Activated naive CD4-positive, alpha-beta T cell treated with anti-CD3 and anti-CD28 coated beads, Interleukin-2, amount 50 U/mL, for 16 hours (primary cell): ENCODE results near the gene TIGIT.
"Not testable (repeated sequence)": the region's sequence is repeated elsewhere in the genome, so short reads cannot be mapped to it uniquely, and the experiment has no call there.

Experiments
- DNase-seq: peaks from one replicate; pipeline ENCODE4 v3.0.0-alpha.2; 2020

TIGIT gene

DNA sequence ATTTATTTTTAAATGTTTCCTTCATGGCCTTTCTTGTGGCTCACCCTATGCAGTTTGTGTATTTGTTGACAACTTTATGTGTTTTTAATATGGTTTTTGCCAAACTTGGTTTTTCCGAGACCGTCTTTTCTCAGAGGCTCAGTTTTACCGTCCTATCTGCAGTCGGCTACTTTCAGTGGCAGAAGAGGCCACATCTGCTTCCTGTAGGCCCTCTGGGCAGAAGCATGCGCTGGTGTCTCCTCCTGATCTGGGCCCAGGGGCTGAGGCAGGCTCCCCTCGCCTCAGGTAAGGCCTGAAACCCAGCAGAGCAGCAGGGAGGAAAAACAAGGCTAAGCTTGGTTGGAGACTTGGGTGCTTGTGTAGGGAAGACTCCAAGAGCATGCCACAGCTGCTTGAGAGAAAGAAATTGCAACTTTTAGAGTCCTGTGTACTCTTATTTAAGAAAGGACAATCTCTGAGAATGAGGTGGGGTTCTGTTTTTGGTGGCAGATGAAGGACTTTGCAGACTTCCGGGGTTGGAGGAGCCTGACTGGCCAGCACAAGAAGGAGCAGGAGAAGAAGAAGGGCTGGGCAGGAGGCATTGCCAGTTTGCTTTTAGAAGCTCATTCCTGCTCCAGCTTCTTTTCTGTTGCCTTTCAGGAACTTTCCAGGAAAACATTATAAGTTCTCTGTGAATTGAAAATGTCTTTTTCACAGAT is at the start of gene TIGIT:
Gene TIGIT (plus strand): TSS at position 191 of the 698 bp plus-strand sequence. CDS start 34 bp downstream, at position 225.
- DNase-seq, result no peak

DNA sequence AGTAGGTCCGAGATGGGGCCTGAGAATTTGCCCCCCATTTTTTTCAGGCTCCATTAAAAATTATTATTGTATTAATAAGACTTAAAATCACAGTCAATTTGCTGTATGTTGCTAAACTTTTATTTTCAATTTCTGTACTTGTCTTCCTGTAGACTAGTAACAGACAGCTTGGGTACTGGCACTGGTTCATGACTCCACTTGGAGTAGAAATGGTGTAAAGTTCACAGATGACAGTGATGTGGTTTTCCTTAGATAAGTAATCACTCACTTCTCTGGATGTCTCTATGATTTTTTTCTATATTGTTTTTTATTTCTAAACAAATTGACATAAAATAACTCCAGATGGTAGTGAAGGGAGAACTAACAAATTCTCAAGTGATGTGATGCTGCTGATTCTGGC is 40.9 kb upstream of the TIGIT start:
- no peak for DNase-seq

DNA sequence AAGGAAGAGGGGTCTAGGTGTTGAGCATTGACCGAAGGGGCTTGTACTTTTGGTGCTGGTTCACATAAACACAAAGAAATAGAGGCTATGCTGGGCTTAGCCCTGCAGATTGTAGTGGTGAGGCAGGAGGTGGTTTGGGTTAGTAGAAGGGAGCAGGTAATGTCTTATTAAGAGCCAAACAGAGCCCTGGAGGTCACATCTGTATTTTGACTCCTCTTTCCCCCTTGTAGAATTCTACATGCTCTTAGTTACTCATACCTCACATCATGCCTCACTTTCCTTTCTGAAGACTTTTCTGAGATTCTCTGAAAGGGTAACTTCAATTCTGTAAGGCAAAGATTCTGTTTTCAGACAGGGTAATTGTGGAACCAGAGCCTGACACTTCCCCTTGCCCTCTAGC is 40.3 kb upstream of the TIGIT start:
- DNase-seq, result no peak

DNA sequence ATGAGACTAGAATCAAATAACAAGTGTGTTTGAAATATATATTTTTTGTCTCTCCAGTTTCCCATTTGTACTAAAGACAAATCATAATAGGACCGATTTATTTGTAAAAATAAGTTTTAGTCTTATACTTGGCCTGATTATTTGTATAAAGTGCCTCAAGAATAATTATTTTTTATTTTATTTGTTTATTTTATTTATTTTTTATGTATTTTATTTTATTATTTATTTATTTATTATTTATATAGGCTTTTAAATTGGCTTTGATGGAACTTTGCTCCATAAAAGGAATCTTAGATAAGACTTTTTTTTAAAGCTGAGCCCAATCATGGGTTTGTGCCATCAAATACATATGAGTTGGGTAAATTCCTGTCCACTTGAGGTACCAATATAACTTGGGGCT is 34.3 kb upstream of the TIGIT start:
- no peak for DNase-seq

DNA sequence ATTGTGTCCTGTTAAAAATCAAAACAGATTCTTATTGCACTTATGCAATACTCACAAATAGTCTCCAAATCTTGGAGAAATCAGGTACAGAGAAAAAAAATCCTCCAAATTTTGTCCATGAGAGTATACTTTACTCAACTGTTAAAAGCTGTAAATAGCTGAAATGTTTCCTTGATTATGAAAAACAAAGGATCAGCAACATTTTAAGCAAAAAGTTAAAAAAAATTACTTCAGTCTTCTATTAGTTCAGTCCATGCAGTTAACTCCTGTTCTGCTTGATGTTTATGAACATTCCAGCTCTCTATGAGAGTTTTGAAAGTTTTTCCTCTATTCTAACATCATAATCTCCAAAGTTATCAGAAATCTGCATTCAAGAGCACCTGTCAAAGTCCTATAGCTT is 33.7 kb upstream of the TIGIT start:
- DNase-seq, result no peak

DNA sequence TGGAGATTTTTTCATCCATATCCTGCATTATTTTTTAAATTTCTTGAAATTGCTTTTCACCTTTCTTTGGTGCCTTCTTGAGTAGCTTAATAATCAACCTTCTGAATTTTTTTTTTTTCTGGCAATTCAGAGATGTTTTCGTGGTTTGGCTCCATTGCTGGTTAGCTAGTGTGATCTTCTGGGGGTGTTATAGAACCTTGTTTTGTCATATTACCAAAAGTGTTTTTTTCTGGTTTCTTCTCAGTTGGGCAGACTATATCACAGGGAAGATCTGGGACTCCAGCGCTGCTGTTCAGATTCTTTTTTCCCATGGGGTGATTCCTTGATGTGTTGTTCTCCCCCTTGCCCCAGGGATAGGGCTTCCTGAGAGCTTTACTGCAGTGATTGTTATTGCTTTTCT is 23.8 kb upstream of the TIGIT start:
- DNase-seq, result no peak

DNA sequence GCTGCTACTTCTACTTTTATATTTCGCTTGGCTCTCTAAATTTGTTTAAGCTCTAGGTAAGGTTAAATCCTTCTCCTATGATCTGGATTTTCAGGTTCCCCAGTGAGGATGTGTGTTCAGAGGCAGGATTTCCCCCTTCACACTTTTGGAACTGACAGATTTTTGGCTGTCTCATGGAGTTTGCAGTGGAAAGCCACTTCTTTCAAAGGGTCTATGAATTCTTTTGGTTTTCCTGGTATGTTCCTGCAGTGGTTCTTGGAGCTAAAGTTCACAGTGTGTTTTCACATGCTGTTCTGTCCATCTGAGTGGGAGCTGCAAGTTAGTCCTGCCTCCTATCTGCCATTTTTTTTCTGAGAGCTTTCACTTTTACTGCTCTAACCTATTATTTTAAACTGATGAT is 21.6 kb upstream of the TIGIT start:
- no peak for DNase-seq

DNA sequence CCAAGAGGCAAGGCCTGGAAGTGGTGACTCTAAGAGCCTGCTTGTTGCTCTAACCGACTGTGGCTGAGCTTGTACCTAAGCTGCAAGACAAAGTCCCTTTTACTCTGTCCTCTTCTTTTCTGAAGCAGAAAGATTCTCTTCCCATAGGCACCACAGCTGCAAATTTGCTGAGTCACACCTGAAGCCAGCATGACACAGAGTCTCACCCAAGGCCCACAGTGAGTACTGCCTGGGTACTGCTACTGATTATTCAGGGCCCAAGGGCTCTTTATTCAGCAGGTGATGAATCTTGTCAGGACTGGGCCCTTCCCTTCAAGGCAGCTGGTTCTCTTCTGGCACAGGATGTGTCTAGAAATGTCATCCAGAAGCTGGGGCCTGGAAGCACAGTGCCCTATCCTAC is 18.9 kb upstream of the TIGIT start:
- DNase-seq, result no peak

DNA sequence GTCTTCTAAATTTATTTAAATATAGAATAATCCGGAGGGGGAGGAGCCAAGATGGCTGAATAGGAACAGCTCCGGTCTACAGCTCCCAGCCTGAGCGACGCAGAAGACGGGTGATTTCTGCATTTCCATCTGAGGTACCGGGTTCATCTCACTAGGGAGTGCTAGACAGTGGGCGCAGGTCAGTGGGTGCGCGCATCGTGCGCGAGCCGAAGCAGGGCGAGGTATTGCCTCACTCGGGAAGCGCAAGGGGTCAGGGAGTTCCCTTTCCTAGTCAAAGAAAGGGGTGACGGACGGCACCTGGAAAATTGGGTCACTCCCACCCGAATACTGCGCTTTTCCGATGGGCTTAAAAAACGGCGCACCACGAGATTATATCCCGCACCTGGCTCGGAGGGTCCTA is 17.0 kb upstream of the TIGIT start:
- not testable (repeated sequence) for DNase-seq

DNA sequence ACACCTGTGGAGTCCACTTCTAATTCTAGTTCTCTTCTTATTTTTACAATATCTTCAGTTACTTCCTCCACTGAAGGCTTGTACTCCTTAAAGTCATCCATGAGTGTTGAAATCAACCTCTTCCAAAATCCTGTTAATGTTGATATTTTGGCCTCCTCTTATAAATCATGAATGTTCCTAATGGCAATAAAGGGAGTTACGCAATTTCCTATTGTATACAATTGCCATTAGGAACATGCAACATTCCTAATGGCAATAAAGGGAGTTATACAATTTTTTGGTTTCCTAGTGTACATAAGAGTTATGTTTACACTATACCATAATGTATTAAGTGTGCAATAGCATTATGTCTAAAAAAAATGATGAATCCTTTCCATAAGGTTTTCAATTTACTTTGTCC is 9.2 kb upstream of the TIGIT start:
- no peak for DNase-seq

DNA sequence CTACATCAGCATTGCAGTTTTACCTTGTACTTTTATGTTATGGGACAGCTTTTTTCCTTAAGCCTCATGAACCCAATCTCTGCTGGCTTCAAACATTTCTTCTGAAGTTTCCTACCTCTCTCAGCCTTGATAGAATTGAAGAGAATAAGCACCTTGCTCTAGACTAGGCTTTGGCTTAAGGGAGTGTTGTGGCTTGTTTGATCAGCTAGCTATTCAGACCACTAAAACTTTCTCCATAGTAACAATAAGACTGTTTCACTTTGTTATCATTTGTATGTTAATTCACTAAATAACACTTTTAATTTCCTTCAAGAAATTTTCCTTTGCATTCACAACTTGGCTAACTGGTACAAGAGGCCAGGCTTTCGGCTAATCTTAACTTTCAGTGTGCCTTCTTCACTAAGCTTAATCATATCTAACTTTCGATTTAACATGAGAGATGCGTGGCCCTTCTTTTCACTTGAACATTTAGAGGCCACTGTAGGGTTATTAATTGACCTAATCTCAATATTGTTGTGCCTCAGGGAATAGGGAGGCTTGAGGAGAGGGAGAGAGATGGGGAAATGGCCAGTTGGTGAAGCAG is 8.1 kb upstream of the TIGIT start:
- no peak for DNase-seq

DNA sequence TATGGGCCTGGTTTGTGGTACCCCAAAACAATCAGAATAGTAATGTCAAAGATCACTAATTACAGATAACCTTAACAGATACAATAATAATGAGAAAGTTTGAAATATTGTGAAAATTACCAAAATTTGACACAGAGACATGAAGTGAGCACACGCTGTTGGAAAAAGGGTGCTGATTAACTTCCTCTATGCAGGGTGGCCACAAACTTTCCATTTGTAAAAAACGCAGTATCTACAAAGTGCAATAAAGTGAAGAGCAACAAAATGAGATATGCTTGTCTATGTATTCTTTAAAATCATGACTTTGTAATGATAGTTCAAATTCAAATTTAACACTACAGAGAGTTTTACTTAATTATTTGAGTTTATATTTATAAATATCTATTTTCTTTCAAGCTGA is 7.6 kb upstream of the TIGIT start:
- DNase-seq, result no peak

DNA sequence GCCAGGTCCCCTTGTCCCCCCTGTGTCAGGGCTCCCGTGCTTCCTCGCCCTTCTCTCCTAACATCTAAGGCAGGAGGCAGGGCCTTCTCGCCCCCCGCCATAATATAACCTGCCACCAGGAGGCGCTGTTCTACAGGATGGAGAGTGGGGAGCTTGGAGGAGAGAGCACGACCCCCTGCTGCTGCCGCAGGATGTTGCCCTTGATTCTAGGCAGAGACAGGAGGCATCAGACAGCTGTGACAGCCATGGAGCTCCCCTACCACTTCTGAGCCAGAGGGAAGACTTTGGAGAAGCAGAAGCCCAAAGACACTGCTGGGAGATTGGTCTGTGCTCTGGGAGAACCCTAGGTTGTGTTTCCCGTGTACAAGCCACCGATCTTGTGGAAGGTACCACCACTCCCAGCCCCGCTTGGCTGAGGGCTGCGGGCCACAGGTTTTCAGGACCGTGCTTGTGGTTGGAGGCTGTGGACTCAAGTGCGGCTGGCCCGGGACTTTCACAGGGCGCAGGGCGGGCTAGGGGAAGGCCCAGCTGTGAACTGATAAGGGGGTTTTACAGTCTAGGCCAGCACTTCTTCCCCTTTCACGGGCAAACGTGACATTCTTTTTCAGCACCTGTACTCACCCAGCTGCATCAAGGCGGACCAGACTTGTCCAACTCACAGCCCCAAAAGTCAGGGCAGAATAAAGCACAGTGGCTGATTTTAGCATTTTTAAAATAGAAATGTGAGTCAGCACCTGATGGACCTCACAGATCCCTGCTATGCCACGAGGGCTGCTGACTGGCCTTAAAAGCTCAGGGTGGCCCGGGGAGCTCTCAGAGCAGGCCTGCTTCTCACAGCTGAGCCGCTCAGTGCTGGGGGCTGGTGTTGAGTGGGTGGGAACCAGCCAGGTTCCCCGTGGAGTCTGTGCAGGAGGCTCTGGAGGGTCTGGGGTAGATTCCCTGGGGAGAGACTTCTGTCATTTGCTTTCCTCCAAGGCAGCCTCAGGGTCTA is 2.6 kb upstream of the TIGIT start:
- peak; percentile 82 for DNase-seq

DNA sequence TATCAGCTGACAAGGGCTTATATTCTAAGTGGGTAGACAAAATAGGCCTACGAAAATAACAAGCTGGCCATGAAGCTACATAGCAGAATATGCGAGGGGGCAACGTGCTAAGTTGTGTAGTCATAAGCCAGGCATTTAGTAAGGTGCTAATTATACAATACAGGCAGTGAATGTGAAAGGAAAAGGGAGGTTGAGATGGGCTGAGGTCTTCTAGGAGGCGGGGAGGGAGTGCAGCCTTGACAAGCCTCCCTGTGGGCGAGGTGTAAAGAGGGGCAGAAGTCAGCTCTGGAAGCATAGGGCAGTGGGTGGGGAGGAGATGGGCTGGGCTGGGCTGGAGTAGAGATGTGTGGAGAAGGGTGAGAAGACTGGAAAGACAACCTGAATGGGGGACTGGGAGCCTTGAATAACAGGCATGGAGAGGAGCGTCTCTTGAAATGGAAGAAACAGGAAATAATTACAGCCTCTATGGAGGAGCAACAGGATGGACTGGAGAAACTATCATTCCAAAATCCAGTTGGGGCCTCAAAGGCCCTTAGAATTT is 1.2 kb downstream of the TIGIT start:
- DNase-seq, result no peak

DNA sequence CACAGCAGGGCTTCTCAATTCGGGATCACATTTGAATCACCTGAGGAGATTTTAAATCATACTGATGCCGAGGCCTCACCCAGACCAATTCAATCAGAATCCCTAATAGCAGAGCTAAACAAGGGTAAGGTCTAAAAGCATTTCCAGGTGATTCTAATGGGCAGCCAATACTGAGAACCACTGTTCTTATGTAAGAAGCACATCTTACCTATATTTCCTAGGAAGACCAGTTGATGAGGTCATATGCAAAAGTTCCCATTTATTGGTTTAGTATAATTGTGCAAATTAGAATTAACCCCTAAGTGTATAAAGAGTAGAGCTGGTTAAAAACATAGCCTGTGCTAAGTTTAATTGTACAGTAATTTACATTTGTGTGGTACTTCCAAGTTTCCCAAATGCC is 2.1 kb downstream of the TIGIT start:
- DNase-seq, result no peak

DNA sequence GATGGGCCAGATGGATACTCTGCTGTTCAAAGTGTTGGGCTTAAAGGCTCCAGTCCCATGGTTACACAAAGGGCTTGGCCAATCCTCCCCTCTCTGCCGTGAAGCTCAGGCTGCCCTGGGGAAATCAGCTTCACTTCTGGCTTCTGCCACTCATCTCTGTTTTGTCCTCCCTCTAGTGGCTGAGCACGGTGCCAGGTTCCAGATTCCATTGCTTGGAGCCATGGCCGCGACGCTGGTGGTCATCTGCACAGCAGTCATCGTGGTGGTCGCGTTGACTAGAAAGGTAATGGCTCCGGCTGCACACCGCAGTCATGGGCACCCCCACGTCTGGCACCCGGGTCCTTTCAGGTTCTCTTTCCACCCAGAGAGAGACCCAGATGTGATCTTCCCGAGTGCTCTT is 5.6 kb downstream of the TIGIT start:
- DNase-seq, result peak; percentile 25

DNA sequence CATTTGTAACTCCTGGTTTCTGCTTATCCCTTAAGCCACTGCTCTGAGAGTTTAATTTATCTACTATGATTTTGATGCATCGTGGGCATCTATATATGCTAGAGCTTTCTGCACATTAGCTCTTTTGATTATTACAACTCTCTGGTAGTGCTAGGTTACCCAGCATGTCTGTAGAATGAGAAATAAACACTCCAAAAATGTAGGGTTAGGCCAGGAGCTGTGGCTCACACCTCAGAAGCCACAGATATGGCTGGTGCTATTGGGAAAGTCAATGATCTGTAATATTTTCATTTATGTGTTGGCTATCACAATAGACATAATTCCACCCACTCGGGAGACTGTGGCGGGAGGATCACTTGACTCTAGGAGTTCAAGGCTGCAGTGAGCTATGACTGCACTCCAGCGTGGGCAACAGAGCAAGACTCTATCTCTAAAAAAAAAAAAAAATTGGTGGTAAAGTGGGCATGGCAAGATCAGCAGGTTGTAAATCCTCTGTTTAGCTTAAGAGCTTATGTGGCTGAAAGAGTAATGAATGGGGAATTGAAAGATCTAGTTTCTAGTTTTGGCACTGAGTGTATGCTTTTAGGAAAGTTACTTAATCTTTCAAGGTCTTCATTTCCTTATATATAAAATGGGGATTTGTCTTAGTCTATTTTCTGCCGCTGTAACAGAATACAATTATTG is 6.3 kb downstream of the TIGIT start:
- DNase-seq, result no peak

DNA sequence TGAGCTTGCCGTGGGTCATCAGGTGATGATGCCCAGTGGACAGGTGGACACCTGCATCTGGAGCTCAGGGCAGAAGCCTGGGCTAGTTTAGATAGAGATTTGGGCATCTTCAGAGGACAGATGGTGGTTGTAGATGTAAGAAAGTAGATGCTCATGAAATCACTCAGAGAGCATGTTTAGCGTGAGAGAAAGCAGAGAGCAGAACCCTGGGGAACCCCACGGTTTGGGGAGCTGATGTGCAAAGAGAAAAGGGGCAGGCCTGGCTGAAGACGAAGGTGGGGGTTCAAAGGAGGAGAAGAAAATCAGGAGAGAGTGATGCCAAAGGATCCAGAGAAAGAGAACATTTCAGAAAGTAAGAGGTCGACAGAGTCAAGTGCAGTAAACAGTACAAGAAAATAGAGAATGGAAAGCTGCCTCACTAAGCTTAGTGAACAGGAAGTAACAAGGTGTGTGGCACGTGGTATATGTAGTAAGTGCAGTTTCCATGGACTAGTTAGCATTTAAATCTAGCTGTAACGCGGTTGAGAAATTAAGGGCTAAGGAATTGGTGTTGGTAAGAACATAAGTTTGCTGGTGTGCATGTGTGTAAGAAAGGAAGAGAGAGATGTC is 13.5 kb downstream of the TIGIT start:
- DNase-seq, result no peak

DNA sequence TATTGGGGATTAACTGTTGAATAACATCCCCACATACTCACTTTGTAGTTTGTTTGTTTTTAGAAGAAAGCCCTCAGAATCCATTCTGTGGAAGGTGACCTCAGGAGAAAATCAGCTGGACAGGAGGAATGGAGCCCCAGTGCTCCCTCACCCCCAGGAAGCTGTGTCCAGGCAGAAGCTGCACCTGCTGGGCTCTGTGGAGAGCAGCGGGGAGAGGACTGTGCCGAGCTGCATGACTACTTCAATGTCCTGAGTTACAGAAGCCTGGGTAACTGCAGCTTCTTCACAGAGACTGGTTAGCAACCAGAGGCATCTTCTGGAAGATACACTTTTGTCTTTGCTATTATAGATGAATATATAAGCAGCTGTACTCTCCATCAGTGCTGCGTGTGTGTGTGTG is 14.0 kb downstream of the TIGIT start:
- DNase-seq, result no peak

DNA sequence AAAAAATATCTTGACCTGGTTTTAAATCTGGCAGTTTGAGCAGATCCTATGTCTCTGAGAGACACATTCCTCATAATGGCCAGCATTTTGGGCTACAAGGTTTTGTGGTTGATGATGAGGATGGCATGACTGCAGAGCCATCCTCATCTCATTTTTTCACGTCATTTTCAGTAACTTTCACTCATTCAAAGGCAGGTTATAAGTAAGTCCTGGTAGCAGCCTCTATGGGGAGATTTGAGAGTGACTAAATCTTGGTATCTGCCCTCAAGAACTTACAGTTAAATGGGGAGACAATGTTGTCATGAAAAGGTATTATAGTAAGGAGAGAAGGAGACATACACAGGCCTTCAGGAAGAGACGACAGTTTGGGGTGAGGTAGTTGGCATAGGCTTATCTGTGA is 14.5 kb downstream of the TIGIT start:
- DNase-seq, result no peak

DNA sequence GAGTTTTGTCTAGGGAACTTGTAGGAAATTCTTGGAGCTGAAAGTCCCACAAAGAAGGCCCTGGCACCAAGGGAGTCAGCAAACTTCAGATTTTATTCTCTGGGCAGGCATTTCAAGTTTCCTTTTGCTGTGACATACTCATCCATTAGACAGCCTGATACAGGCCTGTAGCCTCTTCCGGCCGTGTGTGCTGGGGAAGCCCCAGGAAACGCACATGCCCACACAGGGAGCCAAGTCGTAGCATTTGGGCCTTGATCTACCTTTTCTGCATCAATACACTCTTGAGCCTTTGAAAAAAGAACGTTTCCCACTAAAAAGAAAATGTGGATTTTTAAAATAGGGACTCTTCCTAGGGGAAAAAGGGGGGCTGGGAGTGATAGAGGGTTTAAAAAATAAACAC is 15.0 kb downstream of the TIGIT start:
- DNase-seq, result peak; percentile 42

DNA sequence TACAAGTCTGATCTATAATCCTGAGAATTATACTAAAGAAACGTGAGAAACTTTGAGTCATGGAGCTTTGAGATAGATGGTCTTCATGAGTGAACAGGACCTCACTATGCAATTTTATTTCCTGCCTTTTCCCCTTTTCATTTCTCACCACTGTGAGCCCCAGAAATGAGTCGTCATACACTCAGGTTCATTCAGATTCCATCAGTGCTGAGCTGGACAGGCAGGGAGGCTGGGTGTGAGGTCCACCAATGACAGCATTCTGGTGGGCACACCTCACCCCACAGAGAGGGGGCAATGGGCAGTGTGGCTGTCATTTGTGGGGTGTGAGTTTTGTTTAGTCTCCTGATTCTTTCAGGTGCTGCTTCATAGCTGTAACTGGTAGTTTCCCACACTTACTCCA is 16.9 kb downstream of the TIGIT start:
- DNase-seq, result no peak

DNA sequence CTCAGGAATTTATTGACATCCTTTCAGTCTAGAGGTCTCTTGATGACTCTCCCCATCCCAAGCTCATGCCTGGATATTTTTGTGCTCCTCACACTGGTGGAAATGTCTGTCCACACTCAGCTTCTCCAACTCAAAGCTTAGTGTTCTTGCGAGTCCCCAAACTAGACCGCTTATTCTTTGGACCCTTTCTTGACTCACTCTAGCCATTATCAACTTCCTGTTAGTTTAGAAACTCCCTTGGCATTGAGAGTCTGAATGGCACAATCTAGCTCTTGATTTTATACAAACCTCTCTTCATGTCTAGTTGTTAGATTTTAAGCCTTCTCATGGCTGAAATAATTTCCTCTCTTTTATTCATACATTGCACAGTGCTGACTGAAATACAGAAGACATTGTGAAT is 19.6 kb downstream of the TIGIT start:
- no peak for DNase-seq
